T-helper 2 cell (primary cell): Measurements from ENCODE around the gene FSTL4.

ENCODE experiments used
- DNase-seq, 5 experiments: peaks; one replicate each; pipeline versions ENCODE4 v3.0.0 to v3.0.0-alpha.2; 2012 to 2022

Gene FSTL4

GRCh38 chr5:133314086-133314485 is 298.3 kb downstream of the FSTL4 start:
- no peak for DNase-seq

GRCh38 chr5:133311176-133311575 is 301.2 kb downstream of the FSTL4 start:
- DNase-seq, result no peak

GRCh38 chr5:133309984-133310621 is 302.2 kb downstream of the FSTL4 start:
- DNase-seq, result no peak

GRCh38 chr5:133309166-133309795 is 303.1 kb downstream of the FSTL4 start:
- DNase-seq, result no peak

- no peak for DNase-seq
Measured at GRCh38 chr5:133307275-133307674, 305.1 kb downstream of the FSTL4 start.

DNA sequence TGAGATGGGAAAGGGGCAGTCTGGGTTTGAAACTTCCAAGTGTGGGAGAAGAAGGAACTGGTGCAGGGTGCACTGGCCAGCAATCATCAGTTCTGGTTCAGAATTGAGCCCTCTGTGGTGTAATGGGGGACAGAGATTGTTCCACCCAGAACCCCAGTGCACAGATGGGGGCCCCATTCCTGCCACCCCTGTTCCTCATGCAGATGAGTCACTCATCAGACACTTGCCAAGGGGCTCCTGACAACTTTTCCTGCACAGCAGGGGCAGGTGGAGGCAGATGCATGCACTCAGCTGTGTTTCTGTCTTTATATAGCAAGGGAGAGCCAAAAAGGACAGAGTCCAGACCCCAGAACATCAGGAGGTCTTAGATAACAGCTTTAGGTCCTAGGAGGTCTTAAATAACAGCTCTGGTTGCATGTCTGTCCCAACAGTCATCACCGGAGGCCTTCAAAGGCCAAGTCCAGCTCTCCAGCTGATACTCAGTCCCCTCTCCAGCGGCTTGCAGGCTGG is 307.6 kb downstream of the FSTL4 start:
- DNase-seq, result no peak

- no peak for DNase-seq
Measured at GRCh38 chr5:133304178-133304577, 308.2 kb downstream of the FSTL4 start.

GRCh38 chr5:133303298-133303697 is 309.0 kb downstream of the FSTL4 start:
- DNase-seq, result no peak

GRCh38 chr5:133299728-133300127 is 312.6 kb downstream of the FSTL4 start:
- DNase-seq, result no peak

DNA sequence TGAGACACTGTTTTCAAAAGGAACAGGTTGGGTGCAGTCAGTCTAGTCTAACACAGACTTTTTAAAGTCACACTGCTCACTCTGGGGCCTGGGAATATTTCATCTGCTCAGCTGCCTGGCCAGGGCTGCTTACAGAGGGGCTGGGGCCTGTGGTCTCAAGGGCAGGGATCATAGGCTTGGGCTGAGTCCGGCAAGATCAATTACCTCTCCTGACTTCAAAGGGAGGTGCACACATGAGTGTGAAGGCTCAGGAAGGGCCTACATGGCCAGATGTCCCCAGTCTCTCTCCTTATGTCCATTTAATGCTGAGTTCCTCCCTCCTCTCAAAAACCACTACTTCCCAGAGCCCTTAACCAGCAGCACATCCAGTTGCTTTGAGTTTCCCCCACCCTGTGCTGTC is 313.3 kb downstream of the FSTL4 start:
- DNase-seq, result no peak

GRCh38 chr5:133298447-133298846 is 313.9 kb downstream of the FSTL4 start:
- DNase-seq, result no peak

GRCh38 chr5:133297293-133297692 is 315.0 kb downstream of the FSTL4 start:
- DNase-seq, result no peak

DNA sequence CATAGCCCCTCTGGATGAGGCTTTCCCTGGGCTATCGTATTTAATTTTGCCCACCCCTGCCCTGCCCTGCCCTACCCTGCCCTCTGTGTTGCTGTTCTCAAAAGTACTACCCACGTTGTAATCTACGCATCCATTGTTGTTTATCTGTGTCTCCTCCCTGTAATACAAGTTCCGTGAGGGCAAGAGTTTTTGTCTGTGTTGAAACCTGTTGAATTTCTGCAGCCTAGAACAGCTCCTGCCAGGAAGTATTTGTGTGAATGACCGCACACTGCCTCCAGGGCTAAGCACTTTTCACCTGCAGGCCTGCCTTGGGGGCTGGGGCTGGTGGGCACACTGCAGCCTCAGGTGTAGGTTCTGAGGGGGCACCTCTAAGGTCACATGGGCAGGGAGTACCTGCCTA is 315.7 kb downstream of the FSTL4 start:
- no peak for DNase-seq

GRCh38 chr5:133295520-133295919 is 316.8 kb downstream of the FSTL4 start:
- DNase-seq, result no peak

- no peak for DNase-seq
Measured at GRCh38 chr5:133294380-133294779, 318.0 kb downstream of the FSTL4 start.

DNA sequence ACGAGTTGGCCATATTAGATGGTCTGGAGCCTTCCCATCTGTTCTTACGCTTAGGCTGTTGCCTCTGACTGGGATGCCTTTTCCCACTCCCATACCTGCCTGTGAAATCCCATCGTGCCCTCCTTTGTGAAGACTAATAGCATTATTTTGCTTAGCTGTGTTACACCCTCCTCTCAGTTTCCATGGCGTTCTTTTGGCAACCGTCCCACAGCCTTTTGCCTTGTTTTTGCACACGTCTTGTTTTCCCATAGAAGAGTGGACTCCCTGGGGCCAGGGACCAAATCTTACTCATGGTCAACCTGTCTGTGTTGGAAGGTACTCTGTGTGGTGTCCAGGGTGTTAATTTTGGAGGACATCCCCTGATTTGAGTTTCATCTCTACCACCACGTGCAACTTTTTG is 318.4 kb downstream of the FSTL4 start:
- DNase-seq, result no peak

DNA sequence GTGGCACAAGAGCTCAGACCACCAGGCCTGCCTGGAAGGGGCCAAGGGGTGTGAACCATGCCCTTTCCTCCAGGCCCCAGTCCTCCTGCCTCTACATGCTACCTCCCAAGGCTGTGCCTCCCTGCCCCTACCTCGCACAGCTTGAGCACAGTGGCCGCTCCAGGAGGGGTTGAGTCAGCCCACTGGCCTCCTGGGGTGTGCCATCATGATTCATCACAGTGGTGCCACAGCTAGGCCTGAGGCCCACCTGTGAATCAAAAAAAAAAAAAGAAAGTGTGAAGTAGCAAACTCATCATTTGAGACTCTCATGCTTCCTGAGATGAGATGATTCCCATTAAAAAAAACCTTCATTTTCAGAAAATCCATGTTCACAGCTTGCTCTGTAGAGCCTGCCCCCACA is 320.0 kb downstream of the FSTL4 start:
- DNase-seq, result no peak

- DNase-seq, result no peak
Measured at GRCh38 chr5:133291524-133291923, 320.8 kb downstream of the FSTL4 start.

DNA sequence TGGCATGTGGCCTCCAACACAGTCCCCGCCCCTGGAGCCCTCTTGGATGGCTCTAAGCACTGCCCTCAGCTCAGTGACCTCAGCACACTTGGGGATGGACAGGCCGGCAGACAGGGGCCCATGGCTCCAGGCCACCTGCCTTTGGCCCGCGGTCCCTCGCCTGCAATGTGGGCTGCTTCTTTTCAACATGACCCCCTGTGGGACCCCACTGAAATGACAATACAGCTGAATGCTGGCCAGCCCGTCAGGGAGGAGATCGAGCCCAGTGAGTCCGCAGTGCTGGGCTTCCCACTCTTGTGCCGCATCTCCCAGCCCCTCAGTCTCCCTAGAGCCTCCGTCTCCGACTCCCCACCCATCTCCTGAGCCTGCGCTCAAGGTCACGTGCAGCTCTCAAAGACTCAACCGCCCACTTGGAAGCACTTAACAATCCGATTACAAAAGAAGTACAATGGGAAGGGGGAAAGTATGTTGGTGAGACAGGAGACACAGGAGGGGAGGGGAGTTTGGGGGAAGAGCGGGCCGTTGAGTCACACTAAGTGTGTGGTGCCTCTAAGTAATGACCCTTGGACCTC is 321.6 kb downstream of the FSTL4 start:
- DNase-seq, result no peak

- DNase-seq, result no peak
Measured at GRCh38 chr5:133289686-133290367, 322.5 kb downstream of the FSTL4 start.

GRCh38 chr5:133287500-133287899 is 324.8 kb downstream of the FSTL4 start:
- DNase-seq, result peak in 2 of 5 experiments; percentile 18 to 39

- no peak for DNase-seq
Measured at GRCh38 chr5:133286483-133286882, 325.9 kb downstream of the FSTL4 start.

GRCh38 chr5:133285583-133286021 is 326.7 kb downstream of the FSTL4 start:
- DNase-seq, result no peak

DNA sequence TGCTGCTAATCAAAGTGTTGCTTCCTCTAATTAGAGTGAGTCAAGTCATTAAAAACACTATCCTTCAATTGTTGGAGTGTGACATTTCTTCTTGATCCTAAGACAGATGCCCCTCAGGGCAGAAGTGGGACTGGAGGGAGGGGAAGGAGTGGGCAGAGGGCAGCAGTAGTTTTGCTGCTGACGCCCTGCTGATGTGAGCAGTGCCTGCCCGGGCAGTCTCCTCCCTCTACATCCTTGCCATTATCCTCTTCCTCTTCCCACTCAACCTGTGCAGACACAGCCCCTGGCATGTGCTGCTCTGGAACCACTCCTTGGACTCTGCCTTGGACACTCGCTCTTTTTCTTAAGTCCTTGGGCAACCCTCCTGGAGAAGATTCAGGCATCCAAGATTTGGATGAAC is 328.0 kb downstream of the FSTL4 start:
- DNase-seq, result no peak
